RWPE1 (cell line): ENCODE data around the gene C19orf12.

Experiments
- CTCF ChIA-PET: fragments of 350-600 bp; sonication (Branson Sonifier 250); formaldehyde crosslinking; extraction: SDS; loops from one replicate; lab custom pipeline; 2021; lab: Yijun Ruan, JAX
- POLR2A ChIA-PET: fragments of 400-600 bp; formaldehyde crosslinking; extraction: SDS; loops from one replicate; lab custom pipeline; 2020; ENCODE audit warnings: antibody characterized with exemption; ENCODE audit not compliant: low non-redundant PET; lab: Yijun Ruan, JAX
- DNase-seq: peaks from one replicate; pipeline ENCODE4 v3.0.0; 2012; ENCODE audit warnings: low spot score
- H3K27ac ChIP-seq: fragments of 450-650 bp; 2 replicates; pipeline ENCODE4 v1.5.1; 2017
- TF ChIP-seq, protein P1 (sequence below): fragments of 450-650 bp; conservative IDR thresholded peaks from 2 replicates; pipeline ENCODE4 v1.5.1; 2017; ENCODE audit warnings: low read depth, mild to moderate bottlenecking

C19orf12 gene

DNA sequence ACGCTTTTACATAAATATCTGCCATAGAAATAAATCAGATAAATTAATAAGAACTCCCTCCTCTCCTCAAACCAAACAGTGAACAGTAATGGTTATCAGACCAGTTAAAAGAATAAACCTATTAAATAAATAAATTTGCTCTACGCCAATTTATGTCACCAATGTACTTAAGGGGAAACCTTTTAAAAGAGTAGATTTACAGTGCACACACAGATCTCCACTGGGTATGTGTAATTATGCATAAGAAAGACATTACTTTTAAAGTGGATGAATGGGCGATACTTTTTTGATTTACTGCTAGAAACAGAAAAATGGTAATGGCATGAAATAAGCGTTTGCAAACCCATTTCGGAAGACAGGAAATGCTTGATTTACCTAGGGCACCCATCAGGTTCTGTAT is 34.9 kb upstream of the C19orf12 start:
- CTCF ChIA-PET: interaction anchor here (0.6 to 0.7 kb wide), 2 partner anchors 27 to 1561 kb away, joined by 3 read pairs; no protein-coding TSS in a partner anchor
- H3K27ac ChIP-seq: no peak overlapping the region
- DNase-seq: no peak
- TF ChIP-seq, protein P1, sequence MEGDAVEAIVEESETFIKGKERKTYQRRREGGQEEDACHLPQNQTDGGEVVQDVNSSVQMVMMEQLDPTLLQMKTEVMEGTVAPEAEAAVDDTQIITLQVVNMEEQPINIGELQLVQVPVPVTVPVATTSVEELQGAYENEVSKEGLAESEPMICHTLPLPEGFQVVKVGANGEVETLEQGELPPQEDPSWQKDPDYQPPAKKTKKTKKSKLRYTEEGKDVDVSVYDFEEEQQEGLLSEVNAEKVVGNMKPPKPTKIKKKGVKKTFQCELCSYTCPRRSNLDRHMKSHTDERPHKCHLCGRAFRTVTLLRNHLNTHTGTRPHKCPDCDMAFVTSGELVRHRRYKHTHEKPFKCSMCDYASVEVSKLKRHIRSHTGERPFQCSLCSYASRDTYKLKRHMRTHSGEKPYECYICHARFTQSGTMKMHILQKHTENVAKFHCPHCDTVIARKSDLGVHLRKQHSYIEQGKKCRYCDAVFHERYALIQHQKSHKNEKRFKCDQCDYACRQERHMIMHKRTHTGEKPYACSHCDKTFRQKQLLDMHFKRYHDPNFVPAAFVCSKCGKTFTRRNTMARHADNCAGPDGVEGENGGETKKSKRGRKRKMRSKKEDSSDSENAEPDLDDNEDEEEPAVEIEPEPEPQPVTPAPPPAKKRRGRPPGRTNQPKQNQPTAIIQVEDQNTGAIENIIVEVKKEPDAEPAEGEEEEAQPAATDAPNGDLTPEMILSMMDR: no peak
- POLR2A ChIA-PET: no interaction called here

DNA sequence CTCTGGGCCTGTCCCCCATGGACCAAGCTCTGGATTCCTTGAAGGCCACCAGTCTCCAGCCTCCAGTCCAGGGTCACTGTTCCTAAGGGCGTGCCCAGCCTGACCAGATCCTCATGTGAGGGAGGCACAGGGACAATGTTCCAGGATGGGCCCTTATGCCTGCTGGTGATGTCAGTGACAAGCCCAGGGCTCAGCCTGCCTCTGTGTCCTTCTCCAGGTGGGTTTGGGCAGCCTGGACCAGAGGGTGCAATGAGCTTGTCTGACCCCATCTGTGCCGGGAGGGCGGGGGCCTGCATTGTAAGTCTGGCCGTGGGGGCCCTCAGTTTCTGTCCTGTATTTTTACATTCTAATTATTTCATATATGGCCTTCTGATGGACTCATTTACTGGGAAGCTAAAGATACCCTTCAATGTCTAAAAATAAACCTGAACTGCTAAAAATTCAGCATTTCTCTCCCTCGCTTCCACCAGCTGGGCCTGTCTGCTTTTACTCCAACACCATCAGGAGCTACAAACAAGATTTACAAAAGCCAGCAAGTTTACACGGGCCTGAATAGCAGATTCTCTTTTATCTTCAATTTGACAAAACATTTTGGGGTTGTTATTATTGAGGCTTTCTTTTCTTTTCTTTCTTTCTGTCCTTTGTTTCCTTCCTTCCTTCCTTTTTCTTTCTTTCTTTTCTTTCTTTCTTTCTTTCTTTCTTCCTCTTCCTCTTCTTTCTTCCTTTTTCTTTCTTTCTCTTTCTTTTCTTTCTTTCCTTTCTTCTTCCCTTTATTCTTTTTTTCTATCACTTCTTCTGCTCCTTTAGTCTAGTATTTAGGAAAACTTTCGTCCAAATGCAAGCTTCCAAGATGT is 34.2 kb upstream of the C19orf12 start:
- TF ChIP-seq, protein P1: no peak
- CTCF ChIA-PET: interaction anchor here (0.6 to 0.9 kb wide), 4 partner anchors 11 to 1562 kb away, joined by 3 to 4 read pairs (median 4); no protein-coding TSS in a partner anchor
- no peak overlapping the region for H3K27ac ChIP-seq
- POLR2A ChIA-PET: no interaction called here
- DNase-seq: no peak

DNA sequence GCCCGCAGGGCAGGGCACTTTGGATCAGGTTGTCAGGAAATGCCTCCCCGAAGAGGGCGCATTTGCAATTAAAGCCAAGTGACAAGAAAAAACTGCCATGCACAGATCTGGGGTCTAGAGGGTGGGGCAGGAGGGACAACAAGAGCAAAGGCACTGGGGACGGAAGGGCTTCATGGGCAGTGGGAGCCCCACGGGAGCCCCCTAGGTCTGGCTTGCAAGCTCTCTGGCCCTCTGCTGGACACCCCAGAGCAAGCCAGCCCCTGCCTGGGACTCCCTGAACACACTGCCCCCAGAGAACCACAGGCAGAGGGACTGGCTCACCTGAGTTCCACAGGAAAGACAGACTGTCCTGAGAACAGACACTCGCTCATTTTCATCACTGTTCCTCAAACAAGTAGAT is 30.2 kb upstream of the C19orf12 start:
- POLR2A ChIA-PET: no interaction called here
- CTCF ChIA-PET: no interaction called here
- H3K27ac ChIP-seq: no peak overlapping the region
- no peak for DNase-seq
- TF ChIP-seq, protein P1: no peak

DNA sequence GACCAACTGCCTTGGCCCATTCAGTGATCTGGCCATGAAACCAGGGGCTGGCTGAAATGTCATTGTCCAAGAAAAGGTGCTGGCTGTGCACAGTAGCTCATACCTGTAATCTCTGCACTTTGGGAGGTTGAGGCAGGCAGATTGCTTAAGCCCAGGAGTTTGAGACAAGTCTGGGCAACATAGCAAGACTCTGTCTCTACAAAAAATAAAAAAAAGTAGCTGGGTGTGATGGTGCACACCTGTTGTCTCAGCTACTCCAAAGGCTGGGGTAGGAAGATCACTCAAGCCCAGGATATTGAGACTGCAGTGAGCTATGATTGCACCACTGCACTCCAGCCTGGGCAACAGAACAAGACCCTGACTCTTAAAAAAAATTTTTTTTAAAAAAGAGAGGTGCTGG is 28.6 kb upstream of the C19orf12 start:
- no peak overlapping the region for H3K27ac ChIP-seq
- TF ChIP-seq, protein P1: no peak
- DNase-seq: no peak
- POLR2A ChIA-PET: no interaction called here
- CTCF ChIA-PET: interaction anchor here (1.6 kb wide), 1 partner anchor 13 kb away, joined by 7 read pairs; no protein-coding TSS in a partner anchor

DNA sequence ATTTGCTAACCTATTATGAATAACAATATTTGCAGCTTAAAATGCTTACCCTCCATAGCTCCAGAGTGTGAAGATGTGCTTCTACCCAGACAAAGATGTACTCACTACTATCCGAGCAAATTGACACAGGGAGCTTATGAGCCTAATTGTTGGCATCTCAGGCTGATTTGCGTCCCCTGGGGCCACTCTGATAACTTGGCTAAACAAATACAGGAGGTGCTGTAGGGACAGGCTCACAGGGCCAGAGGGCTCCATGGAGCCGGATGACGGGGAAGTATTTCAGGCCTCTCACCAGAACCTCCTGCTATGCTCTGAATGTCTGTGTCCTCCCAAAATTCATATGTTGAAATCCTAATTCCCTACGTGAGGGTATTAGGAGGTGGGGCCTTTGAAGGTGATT is 26.7 kb upstream of the C19orf12 start:
- TF ChIP-seq, protein P1: no peak
- POLR2A ChIA-PET: no interaction called here
- no peak for DNase-seq
- CTCF ChIA-PET: interaction anchor here (1.0 kb wide), 2 partner anchors 11 to 25 kb away, joined by 3 to 4 read pairs; no protein-coding TSS in a partner anchor
- H3K27ac ChIP-seq: no peak overlapping the region

DNA sequence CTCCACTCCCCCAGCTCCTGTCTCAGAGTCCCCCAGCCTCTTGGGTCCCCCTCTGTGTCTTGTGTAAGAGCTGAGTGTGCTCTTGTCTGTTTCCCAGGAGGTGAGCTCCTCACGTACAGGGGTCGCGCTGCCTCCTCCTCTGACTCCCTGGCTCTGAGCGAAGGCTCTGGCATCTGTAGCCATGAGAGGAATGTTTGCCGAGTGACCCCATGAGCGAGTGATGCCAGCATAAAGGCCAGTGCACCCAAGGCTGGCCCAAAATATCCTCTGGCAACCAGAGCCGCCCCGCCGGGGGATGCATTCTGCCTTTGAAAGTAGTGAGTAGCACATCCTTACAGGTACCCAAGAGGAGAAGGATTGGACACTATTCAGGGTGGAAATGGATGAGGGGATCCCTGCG is 26.2 kb upstream of the C19orf12 start:
- POLR2A ChIA-PET: no interaction called here
- no peak for DNase-seq
- TF ChIP-seq, protein P1: no peak
- CTCF ChIA-PET: interaction anchor here (1.0 kb wide), 2 partner anchors 11 to 25 kb away, joined by 3 to 4 read pairs; no protein-coding TSS in a partner anchor
- no peak overlapping the region for H3K27ac ChIP-seq
